ENCODE measurements around the gene TSPAN9. TPM values are rescaled to one million over a fixed set of nuclear protein-coding genes. Genes with fewer than 3 reads are reported as not detected.

Gene TSPAN9
- total RNA-seq, 1 experiment from 2014 or later = 13.2 TPM

DNA sequence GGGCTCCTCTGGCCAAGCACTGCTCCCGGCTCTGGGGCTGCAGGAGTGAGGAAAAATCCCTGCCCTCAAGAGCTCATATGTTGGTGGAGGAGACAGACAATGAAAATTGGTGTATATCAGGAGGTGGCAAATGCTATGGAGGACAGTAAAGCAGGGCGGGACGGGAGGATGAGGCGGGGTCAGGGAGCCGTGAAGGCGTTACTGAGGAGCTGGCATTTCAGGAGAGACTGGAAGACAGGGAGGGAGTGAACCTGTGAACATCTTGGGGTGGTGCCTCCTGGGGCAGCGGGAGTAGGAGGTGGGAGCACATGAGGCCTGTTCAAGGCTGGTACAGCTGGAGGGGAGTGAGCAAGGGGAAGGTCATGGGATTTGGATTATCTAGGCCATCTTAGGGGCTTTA lies 26.6 kb downstream of the TSPAN9 start:
- H3K4me2 ChIP-seq (ENCODE audit: low read length) = no peak overlapping the region
- H3K4me3 ChIP-seq (replicated peaks in 1 of 2; ENCODE audit: low read depth in 1 of 2, low read length in 2 of 2) = no peak overlapping the region
- peaks cover 14 to 30% of the 10 kb centered on the region in 2 experiments for H3K4me1 ChIP-seq (ENCODE audit: control insufficient read depth in 1 of 2, insufficient read depth in 2 of 2, low read length in 2 of 2)
- DNase-seq (ENCODE audit: low read depth, low spot score) (no peak), ATAC-seq (no peak)
- TF ChIP-seq, protein P1, sequence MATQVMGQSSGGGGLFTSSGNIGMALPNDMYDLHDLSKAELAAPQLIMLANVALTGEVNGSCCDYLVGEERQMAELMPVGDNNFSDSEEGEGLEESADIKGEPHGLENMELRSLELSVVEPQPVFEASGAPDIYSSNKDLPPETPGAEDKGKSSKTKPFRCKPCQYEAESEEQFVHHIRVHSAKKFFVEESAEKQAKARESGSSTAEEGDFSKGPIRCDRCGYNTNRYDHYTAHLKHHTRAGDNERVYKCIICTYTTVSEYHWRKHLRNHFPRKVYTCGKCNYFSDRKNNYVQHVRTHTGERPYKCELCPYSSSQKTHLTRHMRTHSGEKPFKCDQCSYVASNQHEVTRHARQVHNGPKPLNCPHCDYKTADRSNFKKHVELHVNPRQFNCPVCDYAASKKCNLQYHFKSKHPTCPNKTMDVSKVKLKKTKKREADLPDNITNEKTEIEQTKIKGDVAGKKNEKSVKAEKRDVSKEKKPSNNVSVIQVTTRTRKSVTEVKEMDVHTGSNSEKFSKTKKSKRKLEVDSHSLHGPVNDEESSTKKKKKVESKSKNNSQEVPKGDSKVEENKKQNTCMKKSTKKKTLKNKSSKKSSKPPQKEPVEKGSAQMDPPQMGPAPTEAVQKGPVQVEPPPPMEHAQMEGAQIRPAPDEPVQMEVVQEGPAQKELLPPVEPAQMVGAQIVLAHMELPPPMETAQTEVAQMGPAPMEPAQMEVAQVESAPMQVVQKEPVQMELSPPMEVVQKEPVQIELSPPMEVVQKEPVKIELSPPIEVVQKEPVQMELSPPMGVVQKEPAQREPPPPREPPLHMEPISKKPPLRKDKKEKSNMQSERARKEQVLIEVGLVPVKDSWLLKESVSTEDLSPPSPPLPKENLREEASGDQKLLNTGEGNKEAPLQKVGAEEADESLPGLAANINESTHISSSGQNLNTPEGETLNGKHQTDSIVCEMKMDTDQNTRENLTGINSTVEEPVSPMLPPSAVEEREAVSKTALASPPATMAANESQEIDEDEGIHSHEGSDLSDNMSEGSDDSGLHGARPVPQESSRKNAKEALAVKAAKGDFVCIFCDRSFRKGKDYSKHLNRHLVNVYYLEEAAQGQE (IDR thresholded peaks at IDR 0.05; ENCODE audit: low read depth) = no peak
- TF ChIP-seq POLR2AphosphoS5 (IDR thresholded peaks at IDR 0.05; ENCODE audit: low read depth, low read length) (no peak), EZH2phosphoT487 (IDR thresholded peaks at IDR 0.05; ENCODE audit: borderline replicate concordance) (no peak), ZFX (IDR thresholded peaks at IDR 0.05) (no peak), JUND (IDR thresholded peaks at IDR 0.05) (no peak), ELF1 (IDR thresholded peaks at IDR 0.05; ENCODE audit: borderline replicate concordance, low read depth) (no peak), ZNF274 (IDR thresholded peaks at IDR 0.05; ENCODE audit: low read depth, low read length) (no peak), CBX3 (IDR thresholded peaks at IDR 0.05; ENCODE audit: low read depth) (no peak), POLR2A (IDR thresholded peaks at IDR 0.05; ENCODE audit: borderline replicate concordance, extremely low read depth, insufficient read depth, insufficient read length) (no peak), SRF (IDR thresholded peaks at IDR 0.05; ENCODE audit: low read depth) (no peak), TCF7L2 (IDR thresholded peaks at IDR 0.05; ENCODE audit: borderline replicate concordance, extremely low read depth, insufficient read depth, insufficient read length) (no peak), EGR1 (IDR thresholded peaks at IDR 0.05; ENCODE audit: low read depth) (no peak), SP1 (IDR thresholded peaks at IDR 0.05; ENCODE audit: low read depth) (no peak), SIN3A (IDR thresholded peaks at IDR 0.05; ENCODE audit: low read depth) (no peak)
- TF ChIP-seq, protein P2, sequence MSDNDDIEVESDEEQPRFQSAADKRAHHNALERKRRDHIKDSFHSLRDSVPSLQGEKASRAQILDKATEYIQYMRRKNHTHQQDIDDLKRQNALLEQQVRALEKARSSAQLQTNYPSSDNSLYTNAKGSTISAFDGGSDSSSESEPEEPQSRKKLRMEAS (IDR thresholded peaks at IDR 0.05) = no peak
- TF ChIP-seq, protein P3, sequence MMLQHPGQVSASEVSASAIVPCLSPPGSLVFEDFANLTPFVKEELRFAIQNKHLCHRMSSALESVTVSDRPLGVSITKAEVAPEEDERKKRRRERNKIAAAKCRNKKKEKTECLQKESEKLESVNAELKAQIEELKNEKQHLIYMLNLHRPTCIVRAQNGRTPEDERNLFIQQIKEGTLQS (IDR thresholded peaks at IDR 0.05) = no peak
- no peaks in the 10 kb centered on the region for H4K20me1 ChIP-seq (ENCODE audit: insufficient read depth)
- CTCF ChIA-PET = no interaction called here
- intact Hi-C loops (cut with micrococcal nuclease) = no loop called here
- H3K36me3 ChIP-seq (ENCODE audit: control insufficient read depth in 1 of 2, insufficient read depth in 2 of 2, low read length in 2 of 2) = no peaks in the 10 kb centered on the region
- H2AFZ ChIP-seq (ENCODE audit: low read depth, low read length, poor library complexity, severe bottlenecking) = no peak overlapping the region
- RAD21 ChIA-PET (ENCODE audit: low non-redundant PET in 1 of 2, low total read pairs in 2 of 2, uncharacterized antibody in 2 of 2, unreplicated experiment in 2 of 2) = no interaction called here
- H3K9me3 ChIP-seq (ENCODE audit: control insufficient read depth in 1 of 2, insufficient read depth in 1 of 2, low read depth in 1 of 2, low read length in 2 of 2) = no peaks in the 10 kb centered on the region
- no peaks in the 10 kb centered on the region for H3K9me2 ChIP-seq (ENCODE audit: insufficient read depth)
- POLR2A ChIA-PET = no interaction called here
- no peaks in the 10 kb centered on the region for H3K27me3 ChIP-seq (ENCODE audit: insufficient read depth, low read length)
- H3K9ac ChIP-seq (ENCODE audit: low read length) = no peak overlapping the region
- H3K79me2 ChIP-seq (ENCODE audit: insufficient read depth, low read length) = 0 out of 2 replicates have a peak, but pooled peaks cover 3% of the 10 kb centered on the region
- H3K27ac ChIP-seq (ENCODE audit: low read depth, low read length) = no peak overlapping the region
- no TSS peak for BruUV-seq (replicated peaks)

All from HCT116 (cell line).